ENCODE data around the gene TRIOBP. TPM values are rescaled to one million over a fixed set of nuclear protein-coding genes. Genes with fewer than 3 reads are reported as not detected.

TRIOBP gene
- total RNA-seq, 2 experiments from 2014 or later: 45.2 to 45.8 TPM

- CTCF ChIA-PET: interaction anchor here (1.2 to 9.5 kb wide), 9 partner anchors 9 to 237 kb away, joined by 3 to 241 read pairs (median 10); partner anchors contain the start of genes GGA1, LGALS1 and SH3BP1
- no peak for ATAC-seq
- H3K27me3 Mint-ChIP-seq (ENCODE audit: low read depth): no peaks in the 10 kb centered on the region
- H3K9me3 Mint-ChIP-seq (ENCODE audit: insufficient read depth): no peaks in the 10 kb centered on the region
- peak overlapping the region; percentile 87 for H3K4me3 Mint-ChIP-seq
- peaks cover 39% of the 10 kb centered on the region for H3K4me1 Mint-ChIP-seq (ENCODE audit: low read depth)
- H3K27ac Mint-ChIP-seq: peak overlapping the region; percentile 64
- peaks cover 24% of the 10 kb centered on the region for H3K36me3 Mint-ChIP-seq (ENCODE audit: low read depth)
- no peak for DNase-seq
- POLR2A ChIA-PET: interaction anchor here (0.7 to 2.9 kb wide), 12 partner anchors 12 to 51 kb away, joined by 3 to 19 read pairs (median 7); partner anchors contain the start of genes GGA1, LGALS1, NOL12 and SH3BP1
These were observed 37.6 kb upstream of the TRIOBP start for GRCh38 chr22:37659066-37659896.

GRCh38 chr22:37659897-37660708 is 36.7 kb upstream of the TRIOBP start:
- peaks cover 39% of the 10 kb centered on the region for H3K4me1 Mint-ChIP-seq (ENCODE audit: low read depth)
- peaks cover 20% of the 10 kb centered on the region for H3K36me3 Mint-ChIP-seq (ENCODE audit: low read depth)
- POLR2A ChIA-PET: interaction anchor here (0.7 to 4.1 kb wide), 4 partner anchors 11 to 32 kb away, joined by 3 to 33 read pairs (median 9); partner anchors contain the start of gene LGALS1
- H3K9me3 Mint-ChIP-seq (ENCODE audit: insufficient read depth): no peaks in the 10 kb centered on the region
- H3K4me3 Mint-ChIP-seq: peak overlapping the region; percentile 87
- ATAC-seq (no peak), DNase-seq (no peak)
- H3K27me3 Mint-ChIP-seq (ENCODE audit: low read depth): no peaks in the 10 kb centered on the region
- peak overlapping the region; percentile 64 for H3K27ac Mint-ChIP-seq
- CTCF ChIA-PET: interaction anchor here (1.4 to 9.5 kb wide), 10 partner anchors 17 to 203 kb away, joined by 3 to 241 read pairs (median 8); partner anchors contain the start of genes GGA1, LGALS1 and SH3BP1

DNA sequence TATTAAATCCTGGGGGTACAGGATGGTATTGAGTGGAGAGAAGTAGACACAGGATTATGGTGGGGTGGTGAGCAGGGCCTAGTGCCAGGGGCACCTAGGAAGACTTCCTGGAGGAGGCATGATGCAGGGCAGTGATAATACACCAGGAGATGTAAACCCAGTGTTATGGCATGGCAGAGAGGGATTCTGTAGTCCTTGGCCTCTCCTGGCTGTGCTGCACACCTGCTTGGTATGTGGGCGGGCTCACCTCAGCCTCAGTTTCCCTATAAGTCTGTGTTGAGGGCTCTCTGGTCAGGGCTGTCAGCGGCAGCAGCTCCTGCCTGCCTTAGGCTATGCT is 36.2 kb upstream of the TRIOBP start:
- POLR2A ChIA-PET: interaction anchor here (0.8 to 4.1 kb wide), 4 partner anchors 11 to 52 kb away, joined by 3 to 33 read pairs (median 9); partner anchors contain the start of genes GGA1 and LGALS1
- H3K27ac Mint-ChIP-seq: peak overlapping the region; percentile 64
- ATAC-seq (no peak), DNase-seq (no peak)
- H3K27me3 Mint-ChIP-seq (ENCODE audit: low read depth): no peaks in the 10 kb centered on the region
- peaks cover 39% of the 10 kb centered on the region for H3K4me1 Mint-ChIP-seq (ENCODE audit: low read depth)
- no peaks in the 10 kb centered on the region for H3K9me3 Mint-ChIP-seq (ENCODE audit: insufficient read depth)
- CTCF ChIA-PET: interaction anchor here (1.0 to 9.5 kb wide), 9 partner anchors 17 to 203 kb away, joined by 3 to 241 read pairs (median 5); partner anchors contain the start of genes GGA1, LGALS1 and SH3BP1
- H3K36me3 Mint-ChIP-seq (ENCODE audit: low read depth): peaks cover 25% of the 10 kb centered on the region
- H3K4me3 Mint-ChIP-seq: peak overlapping the region; percentile 87

DNA sequence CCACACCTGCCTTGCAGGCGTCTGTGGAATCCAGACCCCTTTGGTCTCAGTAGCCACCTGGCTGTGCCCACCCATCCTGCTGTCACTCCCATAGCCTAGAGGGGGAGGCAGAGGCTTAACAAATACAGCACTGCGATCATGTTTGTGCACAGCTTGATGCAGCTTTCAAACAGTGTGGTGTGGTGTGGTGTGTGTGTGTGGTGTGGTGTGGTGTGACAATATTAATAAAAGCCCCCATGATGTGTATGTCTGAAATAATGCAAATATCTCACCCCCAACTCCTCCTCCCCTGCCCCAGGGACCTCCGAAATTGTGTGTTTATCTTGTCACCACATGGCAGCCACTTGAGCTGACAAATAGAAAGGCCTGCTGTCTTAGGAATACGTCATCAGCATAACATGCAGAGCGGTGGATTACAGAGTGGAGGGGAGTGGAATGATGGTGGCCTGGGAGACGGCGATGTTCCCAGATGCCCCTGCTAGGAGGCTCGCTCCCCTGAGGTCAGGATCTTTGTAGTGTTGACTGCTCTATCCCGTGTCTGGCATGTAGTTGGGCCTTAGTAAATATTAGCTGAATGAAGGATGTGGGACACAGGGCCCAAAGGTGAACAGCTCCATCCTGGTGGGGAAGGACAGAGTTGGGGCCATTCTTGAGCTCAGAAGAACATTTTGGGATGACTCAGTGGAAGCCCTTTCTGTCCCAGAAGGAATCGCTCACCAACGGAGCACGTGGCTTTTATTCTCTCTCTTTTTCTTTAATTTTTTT is 35.5 kb upstream of the TRIOBP start:
- DNase-seq: peak; percentile 57
- peaks cover 24% of the 10 kb centered on the region for H3K36me3 Mint-ChIP-seq (ENCODE audit: low read depth)
- no peak for ATAC-seq
- peak overlapping the region; percentile 28 for H3K4me3 Mint-ChIP-seq
- ChIA-PET CTCF (interaction anchor here (0.5 to 9.5 kb wide), 13 partner anchors 16 to 227 kb away, joined by 3 to 241 read pairs (median 4); partner anchors contain the start of genes GGA1, LGALS1 and SH3BP1), POLR2A (interaction anchor here (0.5 to 4.1 kb wide), 5 partner anchors 11 to 53 kb away, joined by 3 to 33 read pairs (median 7); partner anchors contain the start of genes GGA1 and LGALS1)
- H3K9me3 Mint-ChIP-seq (ENCODE audit: insufficient read depth): no peaks in the 10 kb centered on the region
- H3K4me1 Mint-ChIP-seq (ENCODE audit: low read depth): peaks cover 43% of the 10 kb centered on the region
- H3K27ac Mint-ChIP-seq: peak overlapping the region; percentile 73
- H3K27me3 Mint-ChIP-seq (ENCODE audit: low read depth): no peaks in the 10 kb centered on the region

GRCh38 chr22:37662039-37662438 is 34.8 kb upstream of the TRIOBP start:
- CTCF ChIA-PET: interaction anchor here (1.0 to 9.5 kb wide), 7 partner anchors 15 to 201 kb away, joined by 3 to 241 read pairs (median 4); partner anchors contain the start of genes GGA1, LGALS1 and SH3BP1
- no peak for DNase-seq
- no peak overlapping the region for H3K4me3 Mint-ChIP-seq
- no peaks in the 10 kb centered on the region for H3K27me3 Mint-ChIP-seq (ENCODE audit: low read depth)
- H3K4me1 Mint-ChIP-seq (ENCODE audit: low read depth): peaks cover 43% of the 10 kb centered on the region
- peaks cover 29% of the 10 kb centered on the region for H3K36me3 Mint-ChIP-seq (ENCODE audit: low read depth)
- POLR2A ChIA-PET: interaction anchor here (0.5 to 4.1 kb wide), 5 partner anchors 10 to 120 kb away, joined by 3 to 33 read pairs (median 7); partner anchors contain the start of gene LGALS1
- no peak for ATAC-seq
- H3K9me3 Mint-ChIP-seq (ENCODE audit: insufficient read depth): no peaks in the 10 kb centered on the region
- H3K27ac Mint-ChIP-seq: peak overlapping the region; percentile 18

GRCh38 chr22:37663521-37664140 is 33.2 kb upstream of the TRIOBP start:
- Mint-ChIP-seq H3K4me1 (ENCODE audit: low read depth) (peaks cover 35% of the 10 kb centered on the region), H3K36me3 (ENCODE audit: low read depth) (peaks cover 32% of the 10 kb centered on the region), H3K27me3 (ENCODE audit: low read depth) (no peaks in the 10 kb centered on the region), H3K4me3 (no peak overlapping the region), H3K27ac (no peak overlapping the region), H3K9me3 (ENCODE audit: insufficient read depth) (no peaks in the 10 kb centered on the region)
- ChIA-PET CTCF (interaction anchor here (1.1 to 9.5 kb wide), 4 partner anchors 14 to 28 kb away, joined by 3 to 241 read pairs (median 110); partner anchors contain the start of genes LGALS1 and SH3BP1), POLR2A (interaction anchor here (4.1 kb wide), 1 partner anchor 12 kb away, joined by 33 read pairs; the partner anchor contains the start of gene LGALS1)
- DNase-seq: no peak
- no peak for ATAC-seq

DNA sequence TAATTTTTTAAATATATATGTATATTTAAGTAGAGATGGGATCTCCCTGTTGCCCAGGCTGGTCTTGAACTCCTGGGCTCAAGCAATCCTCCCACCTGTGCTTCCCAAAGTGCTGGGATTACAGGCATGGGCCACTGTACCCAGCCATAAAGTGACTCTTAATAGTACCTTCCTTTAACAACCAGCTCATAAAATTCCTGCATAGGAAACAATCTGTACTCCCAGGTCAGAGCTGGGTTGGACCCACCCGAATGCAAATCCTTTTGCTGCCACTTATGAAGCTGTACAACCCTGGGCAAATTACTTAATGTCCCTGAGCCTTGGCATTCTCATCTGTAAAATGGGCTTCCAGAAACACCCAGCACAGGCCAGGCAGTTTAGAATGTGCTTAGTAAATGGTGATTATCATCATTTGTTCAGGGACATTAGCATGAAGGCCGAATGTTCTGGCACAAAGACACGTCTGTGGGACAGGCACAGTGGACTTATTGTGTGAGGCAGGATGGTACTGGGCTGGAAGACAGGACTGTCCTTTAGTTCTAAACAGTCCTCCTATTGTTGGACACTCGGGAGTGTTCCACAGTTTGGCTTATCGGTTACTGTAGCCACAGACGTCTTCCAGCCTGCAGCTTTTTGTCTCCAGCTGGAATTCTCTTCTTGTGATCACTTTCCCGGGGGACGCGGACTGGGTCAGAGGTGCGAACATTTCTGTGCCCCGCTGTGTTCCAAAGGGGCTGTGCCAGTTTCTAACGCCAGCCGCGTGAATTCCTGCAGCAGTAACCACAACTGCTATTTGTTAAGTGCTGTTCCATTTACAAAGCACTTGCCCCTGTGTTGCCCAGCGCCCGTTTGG is 32.4 kb upstream of the TRIOBP start:
- Mint-ChIP-seq H3K27ac (no peak overlapping the region), H3K36me3 (ENCODE audit: low read depth) (peaks cover 32% of the 10 kb centered on the region), H3K4me3 (no peak overlapping the region), H3K9me3 (ENCODE audit: insufficient read depth) (no peaks in the 10 kb centered on the region), H3K4me1 (ENCODE audit: low read depth) (peaks cover 35% of the 10 kb centered on the region), H3K27me3 (ENCODE audit: low read depth) (no peaks in the 10 kb centered on the region)
- ChIA-PET POLR2A (interaction anchor here (0.5 kb wide), 1 partner anchor 8 kb away, joined by 3 read pairs; no protein-coding TSS in a partner anchor), CTCF (interaction anchor here (1.1 to 9.5 kb wide), 3 partner anchors 13 to 28 kb away, joined by 3 to 241 read pairs (median 20); partner anchors contain the start of gene LGALS1)
- ATAC-seq (no peak), DNase-seq (no peak)

GRCh38 chr22:37665487-37665886 is 31.4 kb upstream of the TRIOBP start:
- Mint-ChIP-seq H3K4me3 (no peak overlapping the region), H3K27ac (no peak overlapping the region), H3K27me3 (ENCODE audit: low read depth) (no peaks in the 10 kb centered on the region), H3K9me3 (ENCODE audit: insufficient read depth) (no peaks in the 10 kb centered on the region), H3K36me3 (ENCODE audit: low read depth) (peaks cover 34% of the 10 kb centered on the region), H3K4me1 (ENCODE audit: low read depth) (peaks cover 25% of the 10 kb centered on the region)
- ATAC-seq: no peak
- CTCF ChIA-PET: interaction anchor here (4.0 kb wide), 1 partner anchor 23 kb away, joined by 20 read pairs; no protein-coding TSS in a partner anchor
- no peak for DNase-seq
- POLR2A ChIA-PET: no interaction called here

DNA sequence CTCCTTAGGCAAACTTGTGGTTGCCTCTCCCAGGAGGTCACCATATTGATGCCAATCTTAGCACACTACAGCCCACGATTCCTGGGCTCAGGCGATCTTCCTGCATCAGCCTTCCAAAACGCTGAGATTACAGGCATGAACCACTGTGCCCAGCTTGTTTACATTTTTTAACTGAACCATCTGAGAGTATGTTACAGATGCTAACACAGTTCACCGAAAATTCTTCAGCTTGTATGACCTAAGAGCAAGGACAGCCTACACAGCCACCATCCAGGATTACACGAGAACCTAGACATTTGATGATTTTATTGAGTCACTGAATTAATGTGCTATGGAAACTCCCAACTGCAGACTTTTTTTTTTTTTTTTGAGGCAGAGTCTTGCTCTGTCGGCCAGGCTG is 27.3 kb upstream of the TRIOBP start:
- CTCF ChIA-PET: interaction anchor here (1.3 to 15.0 kb wide), 3 partner anchors 9 to 34 kb away, joined by 4 to 241 read pairs (median 31); partner anchors contain the start of gene PDXP
- POLR2A ChIA-PET: interaction anchor here (0.5 to 0.7 kb wide), 2 partner anchors 18 to 37 kb away, joined by 3 read pairs; no protein-coding TSS in a partner anchor
- no peaks in the 10 kb centered on the region for H3K9me3 Mint-ChIP-seq (ENCODE audit: insufficient read depth)
- DNase-seq (no peak), ATAC-seq (no peak)
- H3K27ac Mint-ChIP-seq: no peak overlapping the region
- no peak overlapping the region for H3K4me3 Mint-ChIP-seq
- H3K36me3 Mint-ChIP-seq (ENCODE audit: low read depth): peaks cover 26% of the 10 kb centered on the region
- H3K4me1 Mint-ChIP-seq (ENCODE audit: low read depth): peaks cover 32% of the 10 kb centered on the region
- no peaks in the 10 kb centered on the region for H3K27me3 Mint-ChIP-seq (ENCODE audit: low read depth)

Data from activated CD8-positive, alpha-beta T cell treated with anti-CD3 and anti-CD28 coated beads, Interleukin-2, amount 10 ng/mL, durations not matched to agents 7 days and 5 days (primary cell).